ENCODE results near the gene NEB. TPM values are rescaled to one million over a fixed set of nuclear protein-coding genes. Genes with fewer than 3 reads are reported as not detected.

Gene NEB
- total RNA-seq, 4 donors from 2014 or later, result 0.07 to 0.47 (median 0.21) TPM

- Histone ChIP-seq H3K9me3 (no peaks in the 10 kb centered on the region), H3K27ac (no peak overlapping the region), H3K4me1 (no peaks in the 10 kb centered on the region), H3K36me3 (peaks cover 3 to 57% of the 10 kb centered on the region in 2 donors), H3K4me3 (no peak overlapping the region), H3K27me3 (no peaks in the 10 kb centered on the region)
- ATAC-seq, result no peak
- no peak for TF ChIP-seq POLR2A (IDR thresholded peaks at IDR 0.05)
- no peak for TF ChIP-seq EP300 (IDR thresholded peaks at IDR 0.05)
- TF ChIP-seq CTCF (IDR thresholded peaks at IDR 0.05), result no peak
- TF ChIP-seq POLR2AphosphoS5 (IDR thresholded peaks at IDR 0.05), result no peak
These were observed 46.7 kb upstream of the NEB start for GRCh38 chr2:151780938-151781337.

GRCh38 chr2:151777935-151778334 lies 43.7 kb upstream of the NEB start:
- no peaks in the 10 kb centered on the region for H3K27me3 ChIP-seq
- no peak overlapping the region for H3K4me3 ChIP-seq
- 46 to 50% methylated on average over 1 to 2 of the region's 2 CpGs for WGBS, 2 donors (ENCODE audit: low coverage in 1 of 2)
- no peaks in the 10 kb centered on the region for H3K9me3 ChIP-seq
- ATAC-seq, result no peak
- TF ChIP-seq POLR2A (IDR thresholded peaks at IDR 0.05) (no peak), POLR2AphosphoS5 (IDR thresholded peaks at IDR 0.05) (no peak), CTCF (IDR thresholded peaks at IDR 0.05) (no peak), EP300 (IDR thresholded peaks at IDR 0.05) (no peak)
- H3K36me3 ChIP-seq, result peaks cover 0 to 47% of the 10 kb centered on the region in 2 donors
- H3K27ac ChIP-seq, result no peak overlapping the region
- H3K4me1 ChIP-seq, result peaks cover 0 to 13% (median 4%) of the 10 kb centered on the region in 3 donors

GRCh38 chr2:151777487-151777886 lies 43.2 kb upstream of the NEB start:
- 77 to 93% methylated on average over 1 to 3 of the region's 3 CpGs for WGBS, 2 donors (ENCODE audit: low coverage in 1 of 2)
- ATAC-seq, result no peak
- peaks cover 0 to 43% of the 10 kb centered on the region in 2 donors for H3K36me3 ChIP-seq

GRCh38 chr2:151776367-151776766 lies 42.1 kb upstream of the NEB start:
- Histone ChIP-seq H3K9me3 (no peaks in the 10 kb centered on the region), H3K4me3 (no peak overlapping the region), H3K36me3 (peaks cover 0 to 33% of the 10 kb centered on the region in 2 donors), H3K4me1 (peaks cover 0 to 24% (median 4%) of the 10 kb centered on the region in 3 donors), H3K27ac (no peak overlapping the region), H3K27me3 (no peaks in the 10 kb centered on the region)
- 87 to 100% methylated on average over 1 of the region's 1 CpG for WGBS, 2 donors (ENCODE audit: low coverage in 1 of 2)
- no peak for ATAC-seq
- TF ChIP-seq POLR2A (IDR thresholded peaks at IDR 0.05) (no peak), EP300 (IDR thresholded peaks at IDR 0.05) (no peak), POLR2AphosphoS5 (IDR thresholded peaks at IDR 0.05) (no peak), CTCF (IDR thresholded peaks at IDR 0.05) (no peak)

More at GRCh38 chr2:151777487-151777886, 43.2 kb upstream of the NEB start:
- Histone ChIP-seq H3K4me3 (no peak overlapping the region), H3K4me1 (peaks cover 0 to 13% (median 4%) of the 10 kb centered on the region in 3 donors), H3K9me3 (no peaks in the 10 kb centered on the region), H3K27ac (no peak overlapping the region), H3K27me3 (no peaks in the 10 kb centered on the region)
- TF ChIP-seq POLR2A (IDR thresholded peaks at IDR 0.05) (no peak), POLR2AphosphoS5 (IDR thresholded peaks at IDR 0.05) (no peak), EP300 (IDR thresholded peaks at IDR 0.05) (no peak), CTCF (IDR thresholded peaks at IDR 0.05) (no peak)

- no peaks in the 10 kb centered on the region for H3K27me3 ChIP-seq
- peaks cover 0 to 27% (median 6%) of the 10 kb centered on the region in 3 donors for H3K4me1 ChIP-seq
- peaks cover 0 to 32% of the 10 kb centered on the region in 2 donors for H3K36me3 ChIP-seq
- TF ChIP-seq POLR2A (IDR thresholded peaks at IDR 0.05), result no peak
- TF ChIP-seq POLR2AphosphoS5 (IDR thresholded peaks at IDR 0.05), result no peak
- no peak for TF ChIP-seq CTCF (IDR thresholded peaks at IDR 0.05)
- no peak for TF ChIP-seq EP300 (IDR thresholded peaks at IDR 0.05)
- 51 to 80% methylated on average over 2 to 6 of the region's 6 CpGs for WGBS, 2 donors (ENCODE audit: low coverage in 1 of 2)
- peak overlapping the region in 3 of 4 donors; percentile 27 to 54 (median 42) for H3K27ac ChIP-seq
- ATAC-seq, result no peak
- H3K9me3 ChIP-seq, result no peaks in the 10 kb centered on the region
- no peak overlapping the region for H3K4me3 ChIP-seq
These were observed 40.9 kb upstream of the NEB start for GRCh38 chr2:151775057-151775740.

Data from gastroesophageal sphincter (tissue), 4 donors.